Measurements from ENCODE around the gene KRTAP5-2.

DNA sequence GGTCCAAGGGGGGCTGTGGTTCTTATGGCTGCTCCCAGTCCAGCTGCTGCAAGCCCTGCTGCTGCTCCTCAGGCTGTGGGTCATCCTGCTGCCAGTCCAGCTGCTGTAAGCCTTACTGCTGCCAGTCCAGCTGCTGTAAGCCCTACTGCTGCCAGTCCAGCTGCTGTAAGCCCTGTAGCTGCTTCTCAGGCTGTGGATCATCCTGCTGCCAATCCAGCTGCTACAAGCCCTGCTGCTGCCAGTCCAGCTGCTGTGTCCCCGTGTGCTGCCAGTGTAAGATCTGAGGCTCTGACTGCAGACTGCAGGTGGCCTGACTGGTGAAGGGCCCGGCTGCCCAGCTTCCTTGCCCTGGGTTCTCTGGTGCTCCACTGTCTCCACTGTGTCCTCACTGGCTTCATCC is 32.2 kb upstream of the KRTAP5-2 start:
- TF ChIP-seq, protein P1, sequence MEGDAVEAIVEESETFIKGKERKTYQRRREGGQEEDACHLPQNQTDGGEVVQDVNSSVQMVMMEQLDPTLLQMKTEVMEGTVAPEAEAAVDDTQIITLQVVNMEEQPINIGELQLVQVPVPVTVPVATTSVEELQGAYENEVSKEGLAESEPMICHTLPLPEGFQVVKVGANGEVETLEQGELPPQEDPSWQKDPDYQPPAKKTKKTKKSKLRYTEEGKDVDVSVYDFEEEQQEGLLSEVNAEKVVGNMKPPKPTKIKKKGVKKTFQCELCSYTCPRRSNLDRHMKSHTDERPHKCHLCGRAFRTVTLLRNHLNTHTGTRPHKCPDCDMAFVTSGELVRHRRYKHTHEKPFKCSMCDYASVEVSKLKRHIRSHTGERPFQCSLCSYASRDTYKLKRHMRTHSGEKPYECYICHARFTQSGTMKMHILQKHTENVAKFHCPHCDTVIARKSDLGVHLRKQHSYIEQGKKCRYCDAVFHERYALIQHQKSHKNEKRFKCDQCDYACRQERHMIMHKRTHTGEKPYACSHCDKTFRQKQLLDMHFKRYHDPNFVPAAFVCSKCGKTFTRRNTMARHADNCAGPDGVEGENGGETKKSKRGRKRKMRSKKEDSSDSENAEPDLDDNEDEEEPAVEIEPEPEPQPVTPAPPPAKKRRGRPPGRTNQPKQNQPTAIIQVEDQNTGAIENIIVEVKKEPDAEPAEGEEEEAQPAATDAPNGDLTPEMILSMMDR (IDR thresholded peaks at IDR 0.05; ENCODE audit: insufficient read depth, low read depth, low read length) = no peak
- no peak for TF ChIP-seq EZH2 (IDR thresholded peaks at IDR 0.05; ENCODE audit: insufficient read depth, low read length)

All from astrocyte (in vitro differentiated cells and primary cell).